SH-SY5Y (cell line): Measurements from ENCODE around the gene PLEK.

Experiments
- GATA2 ChIP-seq: IDR thresholded peaks from 2 replicates; pipeline ENCODE4 v1.6.1; 2011; ENCODE audit warnings: mild to moderate bottlenecking, low read depth, low read length
- GATA3 ChIP-seq: IDR thresholded peaks from 2 replicates; pipeline ENCODE4 v1.6.1; 2011; ENCODE audit warnings: low read depth, mild to moderate bottlenecking, low read length, moderate library complexity

GRCh38 chr2:68411397-68412126 lies 46.5 kb downstream of the PLEK start:
- no peak for TF ChIP-seq GATA2
- TF ChIP-seq GATA3 = no peak
